A549 (cell line): Measurements from ENCODE around the gene LILRA1.

Experiments
- BHLHE40 ChIP-seq: IDR thresholded peaks from 2 replicates; pipeline ENCODE4 v1.6.1; 2012; ENCODE audit warnings: low read depth, low read length, inconsistent platforms
- RFX5 ChIP-seq: fragments of 450-650 bp; IDR thresholded peaks from 2 replicates; pipeline ENCODE4 v1.7.1; 2014; ENCODE audit warnings: antibody characterized with exemption, mild to moderate bottlenecking, moderate library complexity
- RNF2 ChIP-seq: fragments of 200-600 bp; sonication (generic); IDR thresholded peaks from 2 replicates; pipeline ENCODE4 v1.6.1; 2016; ENCODE audit warnings: low read depth, mild to moderate bottlenecking, antibody characterized with exemption, moderate library complexity, borderline replicate concordance
- TF ChIP-seq, protein P1 (sequence below): fragments of 250-450 bp; sonication (Bioruptor Pico); IDR thresholded peaks from 2 replicates; pipeline ENCODE4 v1.5.0; 2021; ENCODE audit warnings: mild to moderate bottlenecking, moderate library complexity, borderline replicate concordance
- TF ChIP-seq, protein P2 (sequence below): fragments of >200 bp; sonication (Bioruptor Twin); formaldehyde crosslinking; IDR thresholded peaks from 3 replicates; pipeline ENCODE4 v1.5.1; 2016
- TF ChIP-seq, protein P3 (sequence below): fragments of 450-650 bp; IDR thresholded peaks from 2 replicates; pipeline ENCODE4 v1.6.1; 2014; ENCODE audit warnings: antibody characterized with exemption
- TF ChIP-seq, protein P4 (sequence below): IDR thresholded peaks from 2 replicates; pipeline ENCODE4 v1.6.1; 2012

DNA sequence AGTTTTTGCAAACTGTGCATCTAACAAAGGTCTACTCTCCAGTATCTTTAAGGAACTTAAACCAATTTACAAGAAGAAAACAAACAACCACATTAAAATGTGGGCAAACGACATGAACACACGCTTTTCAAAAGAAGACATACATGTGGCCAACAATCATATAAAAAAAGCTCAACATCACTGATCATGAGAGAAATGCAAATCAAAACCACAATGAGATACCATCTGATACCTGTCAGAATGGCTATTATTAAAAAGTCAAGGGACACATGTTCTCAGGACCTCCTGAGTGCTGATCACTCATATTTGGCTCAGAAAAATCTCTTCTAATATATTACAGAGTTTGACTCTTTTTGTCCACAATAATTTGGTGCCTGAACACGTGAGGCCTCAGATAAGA, 22.6 kb downstream of the LILRA1 start:
- TF ChIP-seq, protein P1, sequence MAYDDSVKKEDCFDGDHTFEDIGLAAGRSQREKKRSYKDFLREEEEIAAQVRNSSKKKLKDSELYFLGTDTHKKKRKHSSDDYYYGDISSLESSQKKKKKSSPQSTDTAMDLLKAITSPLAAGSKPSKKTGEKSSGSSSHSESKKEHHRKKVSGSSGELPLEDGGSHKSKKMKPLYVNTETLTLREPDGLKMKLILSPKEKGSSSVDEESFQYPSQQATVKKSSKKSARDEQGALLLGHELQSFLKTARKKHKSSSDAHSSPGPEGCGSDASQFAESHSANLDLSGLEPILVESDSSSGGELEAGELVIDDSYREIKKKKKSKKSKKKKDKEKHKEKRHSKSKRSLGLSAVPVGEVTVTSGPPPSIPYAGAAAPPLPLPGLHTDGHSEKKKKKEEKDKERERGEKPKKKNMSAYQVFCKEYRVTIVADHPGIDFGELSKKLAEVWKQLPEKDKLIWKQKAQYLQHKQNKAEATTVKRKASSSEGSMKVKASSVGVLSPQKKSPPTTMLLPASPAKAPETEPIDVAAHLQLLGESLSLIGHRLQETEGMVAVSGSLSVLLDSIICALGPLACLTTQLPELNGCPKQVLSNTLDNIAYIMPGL (CRISPR knock-in tag), result no peak
- no peak for TF ChIP-seq RFX5
- TF ChIP-seq, protein P2, sequence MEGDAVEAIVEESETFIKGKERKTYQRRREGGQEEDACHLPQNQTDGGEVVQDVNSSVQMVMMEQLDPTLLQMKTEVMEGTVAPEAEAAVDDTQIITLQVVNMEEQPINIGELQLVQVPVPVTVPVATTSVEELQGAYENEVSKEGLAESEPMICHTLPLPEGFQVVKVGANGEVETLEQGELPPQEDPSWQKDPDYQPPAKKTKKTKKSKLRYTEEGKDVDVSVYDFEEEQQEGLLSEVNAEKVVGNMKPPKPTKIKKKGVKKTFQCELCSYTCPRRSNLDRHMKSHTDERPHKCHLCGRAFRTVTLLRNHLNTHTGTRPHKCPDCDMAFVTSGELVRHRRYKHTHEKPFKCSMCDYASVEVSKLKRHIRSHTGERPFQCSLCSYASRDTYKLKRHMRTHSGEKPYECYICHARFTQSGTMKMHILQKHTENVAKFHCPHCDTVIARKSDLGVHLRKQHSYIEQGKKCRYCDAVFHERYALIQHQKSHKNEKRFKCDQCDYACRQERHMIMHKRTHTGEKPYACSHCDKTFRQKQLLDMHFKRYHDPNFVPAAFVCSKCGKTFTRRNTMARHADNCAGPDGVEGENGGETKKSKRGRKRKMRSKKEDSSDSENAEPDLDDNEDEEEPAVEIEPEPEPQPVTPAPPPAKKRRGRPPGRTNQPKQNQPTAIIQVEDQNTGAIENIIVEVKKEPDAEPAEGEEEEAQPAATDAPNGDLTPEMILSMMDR, result no peak
- TF ChIP-seq, protein P3, sequence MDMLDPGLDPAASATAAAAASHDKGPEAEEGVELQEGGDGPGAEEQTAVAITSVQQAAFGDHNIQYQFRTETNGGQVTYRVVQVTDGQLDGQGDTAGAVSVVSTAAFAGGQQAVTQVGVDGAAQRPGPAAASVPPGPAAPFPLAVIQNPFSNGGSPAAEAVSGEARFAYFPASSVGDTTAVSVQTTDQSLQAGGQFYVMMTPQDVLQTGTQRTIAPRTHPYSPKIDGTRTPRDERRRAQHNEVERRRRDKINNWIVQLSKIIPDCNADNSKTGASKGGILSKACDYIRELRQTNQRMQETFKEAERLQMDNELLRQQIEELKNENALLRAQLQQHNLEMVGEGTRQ, result no peak
- TF ChIP-seq BHLHE40, result no peak
- TF ChIP-seq, protein P4, sequence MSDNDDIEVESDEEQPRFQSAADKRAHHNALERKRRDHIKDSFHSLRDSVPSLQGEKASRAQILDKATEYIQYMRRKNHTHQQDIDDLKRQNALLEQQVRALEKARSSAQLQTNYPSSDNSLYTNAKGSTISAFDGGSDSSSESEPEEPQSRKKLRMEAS, result no peak
- TF ChIP-seq RNF2, result no peak
